Transverse colon (tissue), 4 donors: ENCODE results near the gene LPIN2.

ENCODE experiments used
- POLR2AphosphoS5 ChIP-seq, 3 donors: sonication (generic); formaldehyde crosslinking; IDR thresholded peaks; one replicate each; pipeline ENCODE4 v1.6.1; 2016; ENCODE audit warnings: antibody characterized with exemption in 3 of 3
- TF ChIP-seq, protein P1 (sequence below), 5 experiments: fragments of 200-600 bp in 3 of 5; fragments of 450-650 bp in 2 of 5; sonication (generic) in 3 of 5; IDR thresholded peaks; 1 replicate in 2 of 5; 2 replicates in 3 of 5; pipeline ENCODE4 v1.5.1; 2016 to 2017; ENCODE audit warnings: antibody characterized with exemption in 5 of 5, inconsistent platforms in 3 of 5, mild to moderate bottlenecking in 2 of 5, moderate library complexity in 1 of 5

DNA sequence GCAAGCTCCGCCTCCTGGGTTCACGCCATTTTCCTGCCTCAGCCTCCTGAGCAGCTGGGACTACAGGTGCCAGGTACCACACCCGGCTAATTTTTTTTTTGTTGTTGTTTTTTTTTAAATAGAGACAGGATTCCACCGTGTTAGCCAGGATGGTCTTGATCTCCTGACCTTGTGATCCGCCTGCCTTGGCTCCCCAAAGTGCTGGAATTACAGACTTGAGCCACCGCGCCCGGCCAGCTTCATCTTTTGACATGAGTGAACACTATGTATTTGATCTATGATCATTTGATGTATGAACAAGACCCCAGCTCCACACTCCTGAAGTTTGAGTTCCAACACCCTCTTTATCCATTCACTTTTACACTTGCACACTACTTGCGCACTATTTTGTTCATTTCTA is 43.4 kb upstream of the LPIN2 start:
- TF ChIP-seq, protein P1, sequence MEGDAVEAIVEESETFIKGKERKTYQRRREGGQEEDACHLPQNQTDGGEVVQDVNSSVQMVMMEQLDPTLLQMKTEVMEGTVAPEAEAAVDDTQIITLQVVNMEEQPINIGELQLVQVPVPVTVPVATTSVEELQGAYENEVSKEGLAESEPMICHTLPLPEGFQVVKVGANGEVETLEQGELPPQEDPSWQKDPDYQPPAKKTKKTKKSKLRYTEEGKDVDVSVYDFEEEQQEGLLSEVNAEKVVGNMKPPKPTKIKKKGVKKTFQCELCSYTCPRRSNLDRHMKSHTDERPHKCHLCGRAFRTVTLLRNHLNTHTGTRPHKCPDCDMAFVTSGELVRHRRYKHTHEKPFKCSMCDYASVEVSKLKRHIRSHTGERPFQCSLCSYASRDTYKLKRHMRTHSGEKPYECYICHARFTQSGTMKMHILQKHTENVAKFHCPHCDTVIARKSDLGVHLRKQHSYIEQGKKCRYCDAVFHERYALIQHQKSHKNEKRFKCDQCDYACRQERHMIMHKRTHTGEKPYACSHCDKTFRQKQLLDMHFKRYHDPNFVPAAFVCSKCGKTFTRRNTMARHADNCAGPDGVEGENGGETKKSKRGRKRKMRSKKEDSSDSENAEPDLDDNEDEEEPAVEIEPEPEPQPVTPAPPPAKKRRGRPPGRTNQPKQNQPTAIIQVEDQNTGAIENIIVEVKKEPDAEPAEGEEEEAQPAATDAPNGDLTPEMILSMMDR (IDR thresholded peaks at IDR 0.05), result no peak
- TF ChIP-seq POLR2AphosphoS5 (IDR thresholded peaks at IDR 0.05), result no peak
